B cell (primary cell): ENCODE results near the gene ANKFN1.

Experiments used
- EZH2 ChIP-seq: IDR thresholded peaks from 2 replicates; pipeline ENCODE4 v1.6.1; 2012; ENCODE audit warnings: borderline replicate concordance, low read depth, mild to moderate bottlenecking, moderate library complexity, low read length; ENCODE audit not compliant: insufficient read depth, poor library complexity, severe bottlenecking
- TF ChIP-seq, protein P1 (sequence below): fragments of 200-600 bp; IDR thresholded peaks from one replicate; pipeline ENCODE4 v1.8.0; 2022; ENCODE audit warnings: antibody characterized with exemption, mild to moderate bottlenecking

DNA sequence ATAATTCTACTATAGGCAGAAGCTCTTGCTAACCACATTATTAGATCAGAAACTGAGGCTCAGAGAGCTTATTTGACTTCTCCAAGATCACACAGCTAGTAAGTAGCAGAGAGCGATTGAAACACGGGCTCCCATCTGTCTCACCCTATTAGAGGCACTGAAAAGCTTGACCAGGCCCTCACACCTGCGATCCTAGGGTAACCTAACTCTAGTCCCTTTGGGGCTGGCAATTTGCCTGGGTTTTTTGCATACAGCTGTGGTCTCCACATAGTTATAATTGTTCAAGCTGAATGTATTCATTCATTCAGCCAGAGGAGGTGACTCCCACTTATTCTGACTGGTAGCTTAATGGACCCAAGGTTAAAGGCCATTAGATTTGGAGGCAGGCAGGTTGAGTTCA, 121.2 kb downstream of the ANKFN1 start:
- no peak for TF ChIP-seq EZH2
- TF ChIP-seq, protein P1, sequence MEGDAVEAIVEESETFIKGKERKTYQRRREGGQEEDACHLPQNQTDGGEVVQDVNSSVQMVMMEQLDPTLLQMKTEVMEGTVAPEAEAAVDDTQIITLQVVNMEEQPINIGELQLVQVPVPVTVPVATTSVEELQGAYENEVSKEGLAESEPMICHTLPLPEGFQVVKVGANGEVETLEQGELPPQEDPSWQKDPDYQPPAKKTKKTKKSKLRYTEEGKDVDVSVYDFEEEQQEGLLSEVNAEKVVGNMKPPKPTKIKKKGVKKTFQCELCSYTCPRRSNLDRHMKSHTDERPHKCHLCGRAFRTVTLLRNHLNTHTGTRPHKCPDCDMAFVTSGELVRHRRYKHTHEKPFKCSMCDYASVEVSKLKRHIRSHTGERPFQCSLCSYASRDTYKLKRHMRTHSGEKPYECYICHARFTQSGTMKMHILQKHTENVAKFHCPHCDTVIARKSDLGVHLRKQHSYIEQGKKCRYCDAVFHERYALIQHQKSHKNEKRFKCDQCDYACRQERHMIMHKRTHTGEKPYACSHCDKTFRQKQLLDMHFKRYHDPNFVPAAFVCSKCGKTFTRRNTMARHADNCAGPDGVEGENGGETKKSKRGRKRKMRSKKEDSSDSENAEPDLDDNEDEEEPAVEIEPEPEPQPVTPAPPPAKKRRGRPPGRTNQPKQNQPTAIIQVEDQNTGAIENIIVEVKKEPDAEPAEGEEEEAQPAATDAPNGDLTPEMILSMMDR = no peak
